ENCODE results near the gene MICAL2. TPM values are rescaled to one million over a fixed set of nuclear protein-coding genes. Genes with fewer than 3 reads are reported as not detected.

Gene MICAL2
- total and polyA plus RNA-seq, 2 of the 13 experiments (the other 11 are each of a cell fraction or from before 2014, with no cell fraction given): 0.78 to 1.1 TPM

DNA sequence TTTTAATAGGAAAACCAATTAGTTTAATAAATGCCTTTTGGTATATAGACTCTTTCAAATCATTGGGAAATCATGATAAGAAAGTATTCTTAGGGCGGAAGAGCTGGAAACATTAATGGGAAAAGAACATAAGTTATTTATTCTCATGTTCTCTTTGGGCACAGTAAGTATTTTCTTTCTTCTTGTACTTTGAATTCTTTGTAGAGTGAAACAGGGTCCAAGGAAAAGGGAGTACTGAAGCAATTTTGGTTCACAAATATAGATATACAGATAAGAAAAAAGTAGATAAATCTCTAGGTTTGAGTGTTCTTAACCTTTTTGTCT, 123.2 kb downstream of the MICAL2 start:
- FAIRE-seq: no peak
- no peaks in the 10 kb centered on the region for H3K36me3 ChIP-seq (replicated peaks in 1 of 2; ENCODE audit: control insufficient read depth in 1 of 2, insufficient read depth in 2 of 2, low read length in 2 of 2)
- no peak for TF ChIP-seq ZNF205 (CRISPR knock-in tag; IDR thresholded peaks at IDR 0.05)
- no peak for TF ChIP-seq KAT2B (IDR thresholded peaks at IDR 0.05; ENCODE audit: borderline replicate concordance, low read depth, low read length)
- TF ChIP-seq, protein P1, sequence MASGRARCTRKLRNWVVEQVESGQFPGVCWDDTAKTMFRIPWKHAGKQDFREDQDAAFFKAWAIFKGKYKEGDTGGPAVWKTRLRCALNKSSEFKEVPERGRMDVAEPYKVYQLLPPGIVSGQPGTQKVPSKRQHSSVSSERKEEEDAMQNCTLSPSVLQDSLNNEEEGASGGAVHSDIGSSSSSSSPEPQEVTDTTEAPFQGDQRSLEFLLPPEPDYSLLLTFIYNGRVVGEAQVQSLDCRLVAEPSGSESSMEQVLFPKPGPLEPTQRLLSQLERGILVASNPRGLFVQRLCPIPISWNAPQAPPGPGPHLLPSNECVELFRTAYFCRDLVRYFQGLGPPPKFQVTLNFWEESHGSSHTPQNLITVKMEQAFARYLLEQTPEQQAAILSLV (CRISPR knock-in tag; IDR thresholded peaks at IDR 0.05; ENCODE audit: borderline replicate concordance): no peak
- TF ChIP-seq MBD4 (IDR thresholded peaks at IDR 0.05; ENCODE audit: borderline replicate concordance, low read length): no peak
- no peak for TF ChIP-seq ZNF180 (CRISPR knock-in tag; IDR thresholded peaks at IDR 0.05; ENCODE audit: borderline replicate concordance, low read depth)
- TF ChIP-seq ARNTL (CRISPR knock-in tag; IDR thresholded peaks at IDR 0.05): no peak
- no peak for TF ChIP-seq ZNF460 (CRISPR knock-in tag; IDR thresholded peaks at IDR 0.05; ENCODE audit: borderline replicate concordance)
- TF ChIP-seq E2F5 (CRISPR knock-in tag; conservative IDR thresholded peaks at IDR 0.05): no peak
- peaks cover 24% of the 10 kb centered on the region for H3K4me1 ChIP-seq (ENCODE audit: insufficient read depth, low read length)
- intact Hi-C loops (cut with micrococcal nuclease; ENCODE audit: unreplicated experiment) (loop anchor here (10.0 kb wide), 3 partner anchors 69 to 299 kb away; no protein-coding TSS in a partner anchor), in situ Hi-C loops (cut with HindIII; ENCODE audit: extremely low pct_ligation_motif_present, low pct_unique_long_range_greater_than_20kb) (loop anchor here (10.0 kb wide), 1 partner anchor 119 kb away; the partner anchor contains the start of gene MICAL2)
- H4K20me1 ChIP-seq (ENCODE audit: insufficient read depth, low read length): no peaks in the 10 kb centered on the region
- 84% methylated on average over 1 of the region's 1 CpG for WGBS (ENCODE audit: low lambda C conversion rate)
- no peaks in the 10 kb centered on the region for H3K27me3 ChIP-seq (ENCODE audit: control insufficient read depth in 1 of 2, insufficient read depth in 2 of 2, low read length in 2 of 2)
- BruUV-seq (replicated peaks): no TSS peak
- no peak for DNase-seq (ENCODE audit: low spot score)
- H3K4me3 ChIP-seq (replicated peaks in 1 of 3; ENCODE audit: insufficient read depth in 1 of 3, low read depth in 2 of 3, low read length in 3 of 3): no peak overlapping the region
- H3K4me2 ChIP-seq (ENCODE audit: low read depth, low read length): no peak overlapping the region
- H3K27ac ChIP-seq (ENCODE audit: extremely low read length, insufficient read depth, low read length): no peak overlapping the region
- ATAC-seq: no peak
- no peak overlapping the region for H2AFZ ChIP-seq (ENCODE audit: low read length)
- no peaks in the 10 kb centered on the region for H3K79me2 ChIP-seq (ENCODE audit: insufficient read depth, low read length)
- POLR2A ChIA-PET: no interaction called here
- H3K9me3 ChIP-seq (ENCODE audit: low read length): no peaks in the 10 kb centered on the region
- CTCF ChIA-PET (ENCODE audit: low intra/inter-chr PET ratio, low total read pairs): no interaction called here
- H3K9ac ChIP-seq (ENCODE audit: insufficient read depth, low read depth, low read length): no peak overlapping the region
